CMK (cell line): Measurements from ENCODE around the gene ODF4.
"Not testable (repeated sequence)": the region's sequence is repeated elsewhere in the genome, so short reads cannot be mapped to it uniquely, and the experiment has no call there.

ENCODE experiments used
- DNase-seq: peaks from one replicate; pipeline ENCODE4 v3.0.0-alpha.2; 2010; ENCODE audit warnings: low read depth

Gene ODF4

DNA sequence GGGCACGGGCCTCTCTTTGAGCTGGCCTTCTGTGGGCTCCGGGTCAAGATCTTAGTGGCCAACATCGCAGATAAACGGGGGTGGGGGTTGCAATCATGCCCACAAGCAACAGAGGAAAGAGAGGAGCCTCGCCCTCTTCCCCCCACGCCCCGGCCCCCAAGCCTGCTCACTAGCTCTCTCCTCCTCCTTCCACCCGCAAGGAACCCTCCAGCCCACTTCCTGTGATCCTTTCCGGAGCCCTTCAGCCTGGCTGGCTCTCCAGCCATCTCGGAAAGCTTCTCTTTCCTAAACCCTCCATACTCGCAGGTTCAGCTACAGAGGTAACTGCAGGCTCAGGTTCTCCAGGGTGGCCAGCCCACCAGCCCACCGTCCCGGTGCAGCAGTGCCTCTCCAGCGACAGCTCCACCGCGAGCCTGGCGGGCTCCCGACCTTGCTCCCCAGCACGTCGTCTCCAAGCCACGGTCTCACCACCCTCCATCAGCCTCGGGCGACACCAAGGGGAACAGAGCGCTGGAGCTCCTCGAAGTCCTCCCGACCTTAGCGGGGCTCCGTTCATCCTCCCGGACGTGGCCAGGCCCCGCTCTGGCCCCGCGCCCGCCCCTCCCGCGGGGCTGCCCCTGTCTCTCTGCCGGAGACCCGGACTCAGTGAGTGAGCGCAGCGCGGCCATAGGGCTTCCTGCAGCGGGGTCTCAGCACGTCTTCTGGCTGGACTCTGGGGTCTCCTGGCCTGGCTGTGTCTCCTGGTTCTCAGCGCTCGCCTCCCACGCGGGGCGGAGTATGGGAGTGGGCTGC is 12.9 kb upstream of the ODF4 start:
- peak; percentile 84 for DNase-seq

DNA sequence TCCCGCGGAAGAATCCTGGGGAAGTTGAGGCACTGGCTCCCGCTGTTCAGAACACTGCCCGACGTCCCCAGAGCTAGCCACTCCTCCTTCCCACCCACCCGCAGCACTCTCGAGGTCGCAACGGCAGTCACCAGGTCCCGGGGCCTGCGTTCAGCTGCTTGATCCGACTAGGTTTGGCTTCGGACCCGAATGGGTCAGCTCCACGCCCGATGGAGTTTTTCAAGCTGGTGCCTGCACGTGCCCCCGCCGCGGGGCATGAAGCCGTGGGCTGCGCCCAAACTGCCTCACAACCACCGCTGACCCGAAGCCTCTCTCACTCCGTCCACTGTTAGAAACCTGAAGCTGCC is 12.4 kb upstream of the ODF4 start:
- no peak for DNase-seq

DNA sequence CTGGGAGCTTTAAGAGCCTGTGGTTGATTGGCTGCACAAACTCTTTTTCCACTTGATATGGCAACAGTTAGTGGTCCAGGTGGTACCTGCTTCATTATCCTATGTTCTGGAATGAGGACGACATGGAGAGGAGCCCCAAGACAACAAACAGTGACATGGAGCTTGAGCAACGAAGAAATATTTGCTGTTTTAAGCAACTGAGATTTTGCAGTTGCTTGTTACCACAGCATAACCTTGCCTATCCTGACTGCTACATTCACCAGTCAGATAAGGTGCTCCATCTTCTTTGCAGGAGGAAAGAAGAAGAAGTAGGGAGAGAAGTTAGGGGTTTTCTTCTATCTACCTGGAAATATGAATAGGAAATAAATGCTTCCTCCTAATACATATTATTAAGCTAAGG is 7.5 kb upstream of the ODF4 start:
- DNase-seq: no peak

DNA sequence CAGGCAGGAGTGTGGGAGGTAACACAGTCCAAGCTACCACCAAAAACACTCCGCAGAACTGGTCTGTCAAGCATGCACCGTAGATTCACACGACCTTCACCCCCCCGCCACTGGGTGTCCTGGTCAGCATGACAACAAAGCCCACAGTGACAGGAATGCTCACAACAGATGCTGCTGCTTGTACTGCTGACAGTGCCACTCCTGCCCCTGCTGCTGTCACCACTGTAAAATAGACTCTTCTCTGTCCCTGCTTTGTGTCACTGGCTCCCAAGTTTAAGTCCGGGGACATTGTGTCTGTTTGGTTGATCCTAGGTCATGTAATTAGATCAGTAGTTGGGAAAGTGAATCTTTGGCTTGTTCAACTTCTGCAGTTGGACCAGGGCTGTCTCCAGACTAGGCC is 7.0 kb upstream of the ODF4 start:
- no peak for DNase-seq

DNA sequence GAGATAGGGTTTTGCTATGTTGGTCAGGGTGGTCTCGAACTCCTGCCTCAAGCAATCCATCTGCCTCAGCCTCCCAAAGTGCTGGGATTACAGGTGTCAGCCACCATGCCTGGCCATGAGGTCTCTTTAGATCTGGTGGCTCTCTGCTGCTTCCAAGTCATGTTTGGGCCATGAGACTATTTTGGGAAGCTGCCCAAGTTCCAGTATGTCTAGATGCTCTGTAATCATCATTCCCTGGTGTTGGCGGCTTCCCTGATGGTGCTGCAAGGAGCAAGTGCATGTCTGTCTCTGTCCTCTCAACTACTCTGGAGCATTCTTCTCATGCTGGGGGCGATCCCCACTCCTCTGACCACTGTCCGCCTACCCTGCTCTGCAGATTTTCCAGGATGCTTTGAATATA is 6.4 kb upstream of the ODF4 start:
- no peak for DNase-seq

DNA sequence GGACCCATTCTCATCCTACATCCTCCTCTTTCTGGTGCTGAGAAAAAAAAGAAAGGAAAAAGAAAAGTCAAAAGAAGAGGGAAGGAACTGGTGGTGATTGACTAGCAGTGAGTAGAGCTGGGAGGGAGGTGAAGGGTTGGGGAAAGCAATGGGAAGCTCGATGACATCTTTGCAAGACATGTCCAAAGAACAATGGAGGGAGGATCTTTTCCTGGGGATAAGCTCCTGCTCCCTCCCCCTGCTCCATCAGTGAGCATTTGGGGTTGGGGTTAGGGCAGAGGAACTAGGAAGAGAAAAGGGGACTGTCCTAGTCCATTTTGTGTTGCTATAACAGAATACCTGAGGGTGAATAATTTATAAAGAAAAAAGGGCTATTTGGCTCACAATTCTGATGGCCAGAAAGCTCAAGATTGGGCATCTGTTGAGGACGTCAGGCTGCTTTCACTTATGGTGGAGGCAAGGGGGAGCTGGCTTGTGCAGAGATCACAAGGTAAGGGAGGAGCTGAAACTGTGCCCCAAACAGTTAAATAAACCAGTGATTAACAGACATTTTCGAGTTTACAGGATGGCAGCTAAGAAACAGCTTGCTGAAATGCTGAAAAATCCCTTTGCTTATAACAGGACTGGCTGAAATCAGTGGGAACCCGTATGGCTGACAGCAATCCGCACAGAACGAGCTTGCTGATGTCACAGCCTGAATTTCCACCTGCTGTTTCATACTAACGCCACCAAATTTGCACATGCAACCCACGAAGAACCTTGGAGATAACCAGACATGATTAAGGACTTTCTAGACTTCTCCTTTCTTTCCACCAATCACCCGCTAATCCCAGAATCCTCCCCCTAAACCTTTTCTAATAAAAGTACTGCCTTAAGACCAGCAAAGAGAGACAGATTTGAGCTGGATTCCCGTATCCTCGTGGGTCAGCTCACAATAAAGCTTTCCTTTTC is 1.6 kb upstream of the ODF4 start:
- no peak for DNase-seq

DNA sequence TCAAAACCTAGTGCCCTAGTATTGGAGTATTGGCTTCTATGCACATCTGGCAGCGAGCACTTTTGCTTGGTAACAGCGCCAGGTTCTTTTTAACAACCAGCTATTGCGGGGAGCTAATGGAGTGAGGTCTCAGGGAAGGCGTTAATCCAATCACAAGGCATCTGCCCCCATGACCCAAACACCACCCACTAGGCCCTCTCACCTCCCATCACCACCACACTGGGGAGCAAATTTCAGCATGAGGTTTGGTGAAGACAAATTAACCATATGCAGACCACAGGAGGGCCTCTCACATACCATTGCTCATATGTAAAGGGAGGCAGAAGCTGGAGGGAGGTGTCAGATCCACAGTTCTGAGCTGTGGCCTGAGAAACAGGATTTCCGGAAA is 893 bp upstream of the ODF4 start:
- DNase-seq: no peak

DNA sequence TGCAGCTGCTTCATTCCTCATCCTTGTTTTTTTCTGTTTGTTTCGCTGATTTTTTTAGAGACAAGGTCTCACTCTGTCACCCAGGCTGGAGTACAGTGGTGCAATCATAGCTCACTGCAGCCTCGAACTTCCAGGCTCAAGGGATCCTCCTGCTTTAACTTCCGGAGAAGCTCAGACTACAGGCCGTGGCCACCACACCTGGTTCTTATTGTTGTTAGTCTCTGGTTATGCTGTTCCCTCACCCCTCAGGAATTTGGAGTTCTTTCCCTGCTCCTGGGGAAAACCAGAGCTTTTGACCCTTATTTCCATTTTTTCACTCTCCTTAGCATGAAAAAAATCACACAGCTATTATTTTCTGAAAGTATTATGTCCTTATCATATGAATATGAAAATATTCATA is 1.8 kb downstream of the ODF4 start:
- no peak for DNase-seq

DNA sequence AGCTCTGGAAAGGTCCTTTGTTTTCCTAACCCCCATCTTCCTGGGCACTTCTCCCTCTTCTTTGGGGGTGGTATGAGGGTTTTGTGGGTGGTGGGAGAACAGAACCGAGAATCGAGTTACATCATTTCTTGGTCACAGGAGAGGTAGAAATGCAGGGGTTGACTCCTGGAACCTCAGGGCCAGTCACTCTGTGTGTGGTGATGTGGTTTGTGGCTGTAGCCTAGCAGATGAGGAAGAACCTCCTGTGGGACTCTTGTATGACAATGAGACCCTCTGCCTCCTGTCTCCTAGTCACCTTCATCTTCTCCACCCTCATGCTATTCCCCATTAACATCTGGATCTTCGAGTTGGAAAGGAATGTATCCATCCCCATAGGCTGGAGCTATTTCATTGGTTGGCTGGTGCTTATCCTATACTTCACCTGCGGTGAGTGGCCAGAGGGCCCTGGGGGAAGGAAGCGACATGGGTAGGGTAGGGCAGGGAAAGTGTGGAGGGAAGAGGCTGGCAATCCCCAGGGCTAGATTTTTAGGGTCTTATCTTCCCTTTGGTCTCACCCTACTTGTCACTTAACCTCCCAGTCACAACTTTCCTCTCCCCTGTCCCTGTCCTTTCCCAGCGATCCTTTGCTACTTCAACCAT is 5.5 kb downstream of the ODF4 start:
- DNase-seq: no peak

DNA sequence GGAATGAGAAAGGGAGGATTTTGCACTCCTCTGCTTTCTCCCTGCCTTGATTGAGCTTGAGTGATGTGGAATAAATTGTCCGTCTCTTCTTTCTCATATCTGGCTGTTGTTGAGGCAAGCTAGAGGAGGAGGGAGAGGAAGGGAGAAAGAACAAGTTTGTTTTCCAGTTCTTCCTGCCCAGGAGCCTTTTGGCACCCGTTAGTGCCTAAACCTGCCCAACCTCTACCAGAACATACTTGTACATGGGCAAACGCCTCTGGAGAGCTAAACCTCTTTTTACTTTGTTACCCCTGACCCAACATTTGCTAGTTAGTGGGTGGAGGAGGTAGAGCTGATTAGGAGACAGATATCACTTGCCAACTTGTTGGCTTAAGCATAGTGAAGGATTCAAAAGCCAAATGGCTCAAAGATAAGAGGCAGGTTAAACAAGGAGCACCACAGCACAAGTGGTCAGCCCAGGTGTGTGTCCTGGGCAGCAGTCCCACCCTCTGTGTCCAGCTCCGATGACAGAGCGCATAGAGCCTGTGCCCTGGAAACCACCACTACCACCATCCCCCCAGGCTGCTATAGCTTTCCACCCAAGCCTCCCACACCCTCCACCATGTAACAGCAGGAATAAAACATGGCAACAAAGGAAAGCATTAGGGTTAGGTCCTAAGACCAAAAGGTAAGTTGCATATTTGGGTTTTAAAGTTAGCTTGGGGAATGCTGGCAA is 6.5 kb downstream of the ODF4 start:
- no peak for DNase-seq

DNA sequence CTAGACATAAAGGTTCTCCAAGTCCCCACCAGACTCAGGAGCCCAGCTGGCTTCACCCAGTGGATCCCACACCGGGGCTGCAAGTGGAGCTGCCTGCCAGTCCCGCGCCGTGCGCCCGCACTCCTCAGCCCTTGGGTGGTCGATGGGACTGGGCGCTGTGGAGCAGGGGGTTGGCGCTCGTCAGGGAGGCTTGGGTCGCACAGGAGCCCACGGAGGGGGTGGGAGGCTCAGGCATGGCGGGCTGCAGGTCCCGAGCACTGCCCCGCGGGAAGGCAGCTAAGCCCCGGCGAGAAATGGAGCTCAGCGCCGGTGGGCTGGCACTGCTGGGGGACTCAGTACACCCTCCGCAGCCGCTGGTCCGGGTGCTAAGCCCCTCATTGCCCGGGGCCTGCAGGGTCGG is 7.4 kb downstream of the ODF4 start:
- not testable (repeated sequence) for DNase-seq

DNA sequence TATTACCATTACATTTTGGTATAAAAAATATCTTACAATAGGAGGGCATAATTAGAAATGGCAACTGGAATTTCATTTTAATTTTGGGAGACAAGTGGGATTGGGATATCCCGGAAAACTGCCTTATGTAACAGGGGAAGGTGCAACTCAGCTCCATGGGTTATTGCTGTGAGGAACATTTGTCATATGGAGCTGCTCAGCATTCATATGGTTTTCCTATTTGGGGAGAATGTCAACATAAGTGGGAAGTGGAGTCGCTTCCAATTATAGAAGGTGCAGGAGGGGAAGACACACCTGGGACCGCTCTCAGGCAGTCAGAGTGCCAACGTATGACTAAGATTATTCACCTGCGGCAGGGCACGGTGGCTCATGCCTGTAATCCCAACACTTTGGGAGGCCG is 10.7 kb downstream of the ODF4 start:
- DNase-seq: no peak

DNA sequence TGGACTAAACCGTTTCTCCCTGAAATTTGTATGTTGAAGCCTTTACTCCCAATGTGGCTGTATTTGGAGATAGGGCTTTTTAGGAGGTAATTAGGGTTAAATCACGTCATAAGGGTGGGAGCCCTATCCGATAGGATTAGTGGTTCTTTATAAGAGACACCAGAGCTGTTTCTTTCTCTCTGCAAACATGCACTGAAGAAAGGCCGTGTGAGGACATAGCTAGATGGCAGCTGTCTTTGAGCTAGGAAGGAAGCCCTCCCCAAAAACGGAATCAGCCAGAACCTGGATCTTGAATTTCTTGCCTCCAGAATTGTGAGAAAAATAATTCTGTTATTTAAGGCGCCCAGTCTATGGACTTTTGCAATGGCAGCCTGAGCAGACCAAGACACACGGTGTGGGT is 14.1 kb downstream of the ODF4 start:
- DNase-seq: no peak

DNA sequence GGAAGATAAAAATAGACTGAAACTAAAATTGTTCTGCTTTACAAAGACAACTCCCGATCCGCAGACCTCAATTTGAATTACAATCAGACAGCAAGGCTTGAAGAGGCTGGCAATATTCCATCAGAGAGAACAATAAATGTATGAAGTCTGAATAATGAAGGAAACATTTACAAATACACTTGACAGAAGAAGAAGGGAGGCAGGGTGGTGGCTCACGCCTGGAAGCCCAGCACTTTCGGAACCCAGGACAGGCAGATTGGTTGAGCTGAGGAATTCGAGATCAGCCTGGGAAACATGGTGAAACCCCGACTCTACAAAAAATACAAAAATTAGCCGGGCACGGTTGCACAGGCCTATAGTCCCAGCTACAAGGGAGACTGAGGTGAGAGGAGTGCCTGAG is 14.6 kb downstream of the ODF4 start:
- no peak for DNase-seq

DNA sequence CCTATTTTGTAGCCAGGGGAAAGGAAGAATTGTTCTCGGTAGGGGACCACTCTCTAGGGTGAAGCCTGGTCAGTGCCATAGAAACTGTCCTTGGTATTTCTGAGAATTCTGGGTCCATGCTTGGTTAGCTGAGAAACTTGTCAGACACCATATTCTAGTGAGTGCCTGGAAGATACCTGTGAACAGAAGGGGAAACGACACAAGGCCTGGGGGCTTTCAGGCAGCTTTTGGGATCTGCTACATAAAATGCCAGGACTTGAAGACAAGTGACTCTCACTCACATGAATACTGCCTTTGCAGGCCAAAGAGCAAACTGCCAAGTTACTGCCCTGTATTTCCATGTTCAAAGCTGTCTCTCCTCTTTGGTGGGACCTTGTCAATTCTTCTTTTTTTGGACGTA is 18.3 kb downstream of the ODF4 start:
- DNase-seq: no peak

DNA sequence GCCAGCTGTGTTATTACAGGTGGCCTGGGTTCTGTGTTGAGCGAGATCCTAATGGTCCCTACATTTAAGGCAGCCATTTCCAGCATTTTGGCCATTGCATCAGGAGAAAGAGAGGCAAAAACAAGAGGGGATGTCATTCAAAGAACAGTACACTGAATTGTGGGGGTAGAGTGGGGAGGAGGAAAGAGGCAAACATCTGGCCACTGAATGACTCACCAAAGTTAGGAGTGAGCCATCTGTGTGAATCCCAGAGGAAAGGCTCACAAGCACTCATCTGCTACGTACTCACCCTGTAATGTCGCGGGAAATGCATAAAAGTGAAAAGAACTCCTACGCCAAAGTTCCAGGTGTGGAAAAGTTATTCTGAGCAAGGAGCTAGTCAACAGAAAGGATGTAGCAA is 20.1 kb downstream of the ODF4 start:
- DNase-seq: no peak

DNA sequence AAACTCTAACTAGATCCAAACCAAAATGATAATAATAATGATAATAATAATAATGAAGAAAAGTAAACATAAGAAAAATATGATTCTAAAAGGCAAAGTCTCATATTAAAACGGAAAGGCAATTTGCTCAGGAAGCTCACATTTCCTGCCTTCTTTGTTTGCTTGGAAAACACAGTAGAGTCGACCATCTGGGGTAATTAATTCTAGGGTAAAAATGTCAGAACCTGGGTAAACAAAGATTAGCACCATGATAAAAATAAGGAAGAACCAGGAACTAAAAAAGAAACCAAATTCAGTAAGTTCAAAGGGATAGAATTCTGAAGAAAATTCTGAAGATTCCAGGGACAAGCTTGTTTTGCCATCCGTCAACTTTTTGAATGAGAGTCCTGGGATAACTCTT is 20.6 kb downstream of the ODF4 start:
- no peak for DNase-seq

DNA sequence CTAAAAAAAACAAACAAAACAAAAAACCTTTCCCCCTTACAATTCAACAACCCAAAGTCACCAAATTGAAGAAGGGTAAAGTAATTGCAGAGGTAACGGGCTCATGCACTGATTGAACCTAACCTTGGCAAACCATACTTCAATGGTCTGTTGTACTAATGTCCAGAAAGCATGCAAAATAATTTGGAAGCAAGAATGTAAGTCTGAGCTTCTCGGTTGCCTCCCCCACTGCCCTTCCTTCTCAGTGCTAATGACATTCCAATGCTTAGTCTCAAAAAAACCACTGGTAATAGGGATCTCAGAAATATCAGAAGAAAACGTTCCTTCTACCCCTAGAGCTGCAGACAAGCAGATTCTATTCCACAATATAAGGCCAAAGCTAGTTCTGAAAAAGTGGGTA is 21.1 kb downstream of the ODF4 start:
- DNase-seq: no peak

DNA sequence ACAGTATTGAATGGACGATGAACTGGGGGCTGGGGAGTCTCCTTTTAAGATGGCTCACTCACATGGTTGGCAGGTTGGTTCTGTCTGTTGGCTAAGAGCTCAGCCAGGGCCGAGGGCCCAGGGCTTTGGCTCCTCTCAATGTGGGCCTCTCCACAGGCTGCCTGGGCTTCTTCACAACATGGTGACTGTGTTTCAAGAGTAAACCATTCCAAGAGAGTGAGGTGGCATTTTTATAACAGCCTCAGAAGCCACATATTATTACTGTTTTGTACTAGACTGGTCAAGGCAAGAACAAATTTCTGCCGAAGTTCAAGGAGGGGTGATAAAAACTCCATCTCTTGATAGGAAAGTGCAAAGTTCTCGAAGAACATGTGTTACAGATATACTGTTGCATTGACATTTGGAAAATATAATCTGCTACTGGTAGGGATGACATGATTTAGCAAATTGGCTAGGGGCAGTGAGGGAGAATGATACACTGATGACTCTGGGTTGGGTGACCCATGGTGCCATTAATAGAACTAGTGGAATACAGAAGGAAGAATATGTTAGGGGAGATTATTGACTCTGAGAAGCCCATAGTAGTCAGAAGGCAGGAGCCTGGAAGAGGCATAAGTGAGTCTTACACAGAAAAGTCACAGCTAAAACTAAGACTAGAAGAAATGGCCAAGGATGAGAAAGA is 23.2 kb downstream of the ODF4 start:
- no peak for DNase-seq

DNA sequence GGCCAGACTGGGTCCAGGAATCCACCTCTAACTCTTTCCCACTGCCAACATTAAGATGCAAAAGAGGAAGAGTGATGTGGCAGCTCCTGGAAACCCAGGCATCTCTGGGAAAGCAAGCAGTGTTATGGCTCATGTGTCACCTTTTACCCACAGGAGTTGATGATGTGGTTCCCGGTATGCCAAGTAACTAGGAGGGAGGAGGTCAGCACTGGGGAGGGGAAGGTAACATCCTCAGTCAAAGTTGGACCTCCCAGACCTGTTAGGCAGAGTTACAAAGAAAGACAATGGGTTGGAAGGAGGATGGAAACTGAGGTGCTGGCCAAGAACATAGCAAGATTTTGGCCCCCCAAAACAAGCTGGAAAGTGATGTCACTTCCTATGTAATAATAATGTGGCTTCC is 25.5 kb downstream of the ODF4 start:
- DNase-seq: no peak

DNA sequence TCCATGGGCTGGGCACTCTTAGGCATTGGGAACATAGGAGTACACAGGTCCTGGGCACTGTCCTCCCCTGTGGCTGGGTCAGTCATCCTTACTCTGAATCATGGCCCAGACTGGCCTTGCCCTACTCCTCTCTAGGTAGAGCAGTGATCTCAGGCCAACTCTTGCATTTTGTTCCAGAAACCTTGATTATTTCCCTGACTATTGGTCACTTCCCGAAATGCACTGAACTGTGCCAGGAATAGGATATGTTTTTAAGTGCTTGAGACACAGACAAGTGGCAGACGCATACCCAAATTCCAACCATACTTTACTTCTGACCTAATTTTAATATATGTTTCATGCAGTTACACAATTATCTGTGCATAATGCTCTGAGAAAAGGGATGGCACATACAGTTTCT is 26.6 kb downstream of the ODF4 start:
- no peak for DNase-seq

DNA sequence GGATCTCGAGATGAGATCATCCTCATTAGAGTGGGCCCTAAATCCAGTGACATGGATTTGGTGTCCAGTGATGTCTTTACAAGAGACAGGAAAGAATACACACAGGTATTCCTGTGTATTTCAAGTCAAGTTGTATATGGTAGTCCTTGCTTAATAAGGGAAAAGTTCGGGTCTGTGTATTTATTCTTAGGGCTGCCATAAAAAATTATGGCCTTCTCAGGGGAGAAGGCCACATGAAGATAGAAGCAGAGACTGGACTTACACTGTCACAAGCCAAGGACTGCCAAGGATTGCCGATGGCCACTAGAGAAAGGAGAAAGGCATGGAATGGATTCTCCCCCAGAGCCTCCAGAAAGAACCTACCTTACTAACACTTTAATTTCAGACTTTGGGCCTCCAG is 28.6 kb downstream of the ODF4 start:
- no peak for DNase-seq
